Caco-2 (cell line): ENCODE data around the gene DDX24. TPM values are rescaled to one million over a fixed set of nuclear protein-coding genes. Genes with fewer than 3 reads are reported as not detected.

Experiments used
- BruUV-seq: library from RNA; stranded (reverse); fragments of 400-500 nt; replicated peaks from 2 replicates; lab custom pipeline; 2021; lab: Mats Ljungman, UMichigan
- CTCF ChIA-PET: fragments of 300-600 bp; sonication (Branson Sonifier 250); formaldehyde crosslinking; loops from one replicate; lab custom pipeline; 2022; ENCODE audit warnings: antibody characterized with exemption; lab: Charles Lee
- POLR2A ChIA-PET: fragments of 300-600 bp; sonication (Branson Sonifier 250); formaldehyde crosslinking; loops from one replicate; lab custom pipeline; 2022; ENCODE audit warnings: antibody characterized with exemption; lab: Charles Lee
- DNase-seq, 2 experiments: peaks; one replicate each; pipeline versions ENCODE4 v3.0.0 to v3.0.0-alpha.2; 2020 to 2022
- H3K27me3 ChIP-seq: replicated peaks from 2 replicates; pipeline ENCODE4 v1.6.0; 2011; ENCODE audit warnings: low read length; ENCODE audit not compliant: control insufficient read depth, insufficient read depth
- H3K36me3 ChIP-seq: 2 replicates; pipeline ENCODE4 v1.5.1; 2011; ENCODE audit warnings: low read length; ENCODE audit not compliant: control insufficient read depth, insufficient read depth
- H3K4me1 ChIP-seq: fragments of 250-450 bp; sonication (Bioruptor Pico); 2 replicates; pipeline ENCODE4 v1.5.1; 2020; ENCODE audit warnings: mild to moderate bottlenecking
- H3K4me3 ChIP-seq: 2 replicates; pipeline ENCODE4 v1.5.1; 2011; ENCODE audit warnings: low read depth, mild to moderate bottlenecking, control low read depth, low read length
- H3K9me3 ChIP-seq: fragments of 250-450 bp; sonication (Bioruptor Pico); 2 replicates; pipeline ENCODE4 v1.5.1; 2020; ENCODE audit warnings: mild to moderate bottlenecking, moderate library complexity
- H3K27ac Mint-ChIP-seq: one replicate; pipeline ENCODE4 v1.8.0; 2022; ENCODE audit warnings: mixed read lengths; ENCODE audit not compliant: unreplicated experiment
- H3K27me3 Mint-ChIP-seq: one replicate; pipeline ENCODE4 v1.8.0; 2022; ENCODE audit warnings: mixed read lengths; ENCODE audit not compliant: insufficient read depth, unreplicated experiment
- H3K36me3 Mint-ChIP-seq: one replicate; pipeline ENCODE4 v1.8.0; 2022; ENCODE audit warnings: mild to moderate bottlenecking, mixed read lengths; ENCODE audit not compliant: insufficient read depth, unreplicated experiment
- H3K4me1 Mint-ChIP-seq: one replicate; pipeline ENCODE4 v1.8.0; 2022; ENCODE audit warnings: low read depth, mixed read lengths; ENCODE audit not compliant: unreplicated experiment
- H3K4me3 Mint-ChIP-seq: one replicate; pipeline ENCODE4 v1.8.0; 2022; ENCODE audit warnings: mild to moderate bottlenecking, moderate library complexity, mixed read lengths; ENCODE audit not compliant: unreplicated experiment
- H3K9me3 Mint-ChIP-seq: one replicate; pipeline ENCODE4 v1.8.0; 2022; ENCODE audit warnings: mixed read lengths; ENCODE audit not compliant: unreplicated experiment
- intact Hi-C: fragments of 100-400 bp; cut with micrococcal nuclease; formaldehyde crosslinking; loops from one replicate; pipeline ENCODE4 v1.10.0; 2022; ENCODE audit not compliant: unreplicated experiment
- total RNA-seq: library from RNA; stranded (reverse); gene quantifications from 2 replicates; pipeline ENCODE4 v1.2.3, GENCODE V29; 2022
- TF ChIP-seq, protein P1 (sequence below), 2 experiments: fragments of 200-600 bp in 1 of 2; IDR thresholded peaks; 1 replicate in 1 of 2; 2 replicates in 1 of 2; pipeline versions ENCODE4 v1.5.1 to v1.8.0; 2011 to 2022; ENCODE audit warnings: antibody characterized with exemption in 1 of 2, control low read depth in 1 of 2, inconsistent platforms in 1 of 2, low read depth in 1 of 2, low read length in 1 of 2, mild to moderate bottlenecking in 1 of 2, moderate library complexity in 1 of 2; ENCODE audit not compliant: insufficient read depth in 1 of 2, severe bottlenecking in 1 of 2, unreplicated experiment in 1 of 2

DDX24 gene
- total RNA-seq, 1 experiment from 2014 or later = 131 TPM

DNA sequence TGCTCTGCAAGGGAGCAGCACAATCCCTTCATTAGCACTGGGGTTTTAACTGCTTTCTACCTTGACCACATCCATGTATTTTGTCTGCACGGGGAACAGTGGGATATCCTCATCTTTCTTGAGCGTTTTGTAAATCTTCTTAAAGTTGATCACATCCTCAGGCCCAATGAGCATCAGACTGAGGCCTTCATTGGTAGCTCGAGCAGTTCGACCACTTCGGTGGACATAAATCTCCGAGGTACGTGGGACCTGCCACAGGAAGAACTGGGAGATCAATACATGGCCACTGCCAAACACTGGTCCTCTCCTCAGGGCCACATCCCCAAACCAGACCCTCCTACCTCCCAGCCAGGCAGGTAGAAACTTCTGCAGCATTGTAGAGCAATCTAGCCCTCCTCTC lies 26.1 kb downstream of the DDX24 start:
- Mint-ChIP-seq H3K4me3 (no peak overlapping the region), H3K36me3 (peaks cover 71% of the 10 kb centered on the region), H3K9me3 (no peaks in the 10 kb centered on the region), H3K27me3 (no peaks in the 10 kb centered on the region), H3K4me1 (no peaks in the 10 kb centered on the region), H3K27ac (no peak overlapping the region)
- no peaks in the 10 kb centered on the region for H3K27me3 ChIP-seq
- no peak for DNase-seq
- H3K4me1 ChIP-seq = no peaks in the 10 kb centered on the region
- TF ChIP-seq, protein P1, sequence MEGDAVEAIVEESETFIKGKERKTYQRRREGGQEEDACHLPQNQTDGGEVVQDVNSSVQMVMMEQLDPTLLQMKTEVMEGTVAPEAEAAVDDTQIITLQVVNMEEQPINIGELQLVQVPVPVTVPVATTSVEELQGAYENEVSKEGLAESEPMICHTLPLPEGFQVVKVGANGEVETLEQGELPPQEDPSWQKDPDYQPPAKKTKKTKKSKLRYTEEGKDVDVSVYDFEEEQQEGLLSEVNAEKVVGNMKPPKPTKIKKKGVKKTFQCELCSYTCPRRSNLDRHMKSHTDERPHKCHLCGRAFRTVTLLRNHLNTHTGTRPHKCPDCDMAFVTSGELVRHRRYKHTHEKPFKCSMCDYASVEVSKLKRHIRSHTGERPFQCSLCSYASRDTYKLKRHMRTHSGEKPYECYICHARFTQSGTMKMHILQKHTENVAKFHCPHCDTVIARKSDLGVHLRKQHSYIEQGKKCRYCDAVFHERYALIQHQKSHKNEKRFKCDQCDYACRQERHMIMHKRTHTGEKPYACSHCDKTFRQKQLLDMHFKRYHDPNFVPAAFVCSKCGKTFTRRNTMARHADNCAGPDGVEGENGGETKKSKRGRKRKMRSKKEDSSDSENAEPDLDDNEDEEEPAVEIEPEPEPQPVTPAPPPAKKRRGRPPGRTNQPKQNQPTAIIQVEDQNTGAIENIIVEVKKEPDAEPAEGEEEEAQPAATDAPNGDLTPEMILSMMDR (IDR thresholded peaks at IDR 0.05; ENCODE audit: insufficient read depth in 1 of 2, low read depth in 1 of 2, low read length in 1 of 2, severe bottlenecking in 1 of 2, unreplicated experiment in 1 of 2) = no peak
- no TSS peak for BruUV-seq
- POLR2A ChIA-PET = no interaction called here
- intact Hi-C loops = no loop called here
- H3K36me3 ChIP-seq = peaks cover 3% of the 10 kb centered on the region
- CTCF ChIA-PET = no interaction called here
- no peak overlapping the region for H3K4me3 ChIP-seq
- H3K9me3 ChIP-seq = no peaks in the 10 kb centered on the region

DNA sequence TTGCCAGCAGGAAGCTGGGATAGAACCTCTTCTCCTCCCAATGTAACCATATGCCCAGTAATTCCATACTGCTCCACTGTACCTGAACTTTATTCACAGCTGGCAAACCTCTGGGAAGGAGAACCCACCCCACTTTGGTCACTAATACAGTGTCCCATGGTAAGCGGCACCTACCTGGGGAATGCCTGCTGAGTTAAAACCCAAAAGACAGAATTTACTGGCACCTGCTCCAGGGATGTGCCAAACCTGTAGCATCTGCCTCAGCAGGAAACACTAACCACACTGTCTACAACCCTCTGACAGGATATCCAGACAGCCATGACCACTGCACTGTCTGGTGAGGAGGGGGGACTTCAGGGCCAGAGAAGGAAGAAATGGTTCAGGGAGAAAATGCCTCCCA lies 26.6 kb downstream of the DDX24 start:
- H3K36me3 Mint-ChIP-seq = peaks cover 73% of the 10 kb centered on the region
- no peak overlapping the region for H3K4me3 ChIP-seq
- DNase-seq = no peak
- ChIA-PET CTCF (no interaction called here), POLR2A (no interaction called here)
- H3K27me3 ChIP-seq = no peaks in the 10 kb centered on the region
- intact Hi-C loops = no loop called here
- H3K4me3 Mint-ChIP-seq = no peak overlapping the region
- no peaks in the 10 kb centered on the region for H3K27me3 Mint-ChIP-seq
- BruUV-seq = no TSS peak
- H3K4me1 ChIP-seq = no peaks in the 10 kb centered on the region
- H3K4me1 Mint-ChIP-seq = no peaks in the 10 kb centered on the region
- H3K36me3 ChIP-seq = peaks cover 3% of the 10 kb centered on the region
- no peaks in the 10 kb centered on the region for H3K9me3 Mint-ChIP-seq
- TF ChIP-seq, protein P1 (IDR thresholded peaks at IDR 0.05; ENCODE audit: insufficient read depth in 1 of 2, low read depth in 1 of 2, low read length in 1 of 2, severe bottlenecking in 1 of 2, unreplicated experiment in 1 of 2) = no peak
- H3K9me3 ChIP-seq = no peaks in the 10 kb centered on the region
- H3K27ac Mint-ChIP-seq = no peak overlapping the region

DNA sequence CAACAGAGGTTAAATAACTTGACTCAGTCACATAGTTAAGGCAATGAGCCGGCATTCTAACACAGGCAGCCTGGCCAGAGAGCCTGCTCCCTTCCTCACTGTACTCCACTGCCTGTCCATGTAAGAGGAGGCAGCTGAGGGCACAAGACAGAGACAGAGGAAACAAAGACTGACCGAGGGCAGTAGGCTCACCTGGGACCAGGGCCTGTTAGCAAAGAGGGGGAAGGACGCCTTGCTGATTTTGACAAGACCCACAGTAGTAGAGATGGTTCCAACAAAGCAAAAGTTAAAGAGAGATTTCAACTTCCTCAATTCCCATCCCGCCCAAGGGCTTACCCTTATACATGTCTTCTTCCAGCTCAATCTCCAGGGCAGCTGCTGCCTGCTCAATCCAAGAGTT lies 28.3 kb downstream of the DDX24 start:
- DNase-seq = no peak
- intact Hi-C loops = no loop called here
- H3K27me3 ChIP-seq = no peaks in the 10 kb centered on the region
- no peaks in the 10 kb centered on the region for H3K4me1 ChIP-seq
- H3K9me3 ChIP-seq = no peaks in the 10 kb centered on the region
- no TSS peak for BruUV-seq
- H3K4me3 Mint-ChIP-seq = no peak overlapping the region
- no peaks in the 10 kb centered on the region for H3K27me3 Mint-ChIP-seq
- no peak overlapping the region for H3K4me3 ChIP-seq
- peaks cover 71% of the 10 kb centered on the region for H3K36me3 Mint-ChIP-seq
- no peaks in the 10 kb centered on the region for H3K4me1 Mint-ChIP-seq
- POLR2A ChIA-PET = interaction anchor here (1.0 kb wide), 1 partner anchor 29 kb away, joined by 3 read pairs; the partner anchor contains the start of genes DDX24 and IFI27L1
- no peaks in the 10 kb centered on the region for H3K9me3 Mint-ChIP-seq
- TF ChIP-seq, protein P1 (IDR thresholded peaks at IDR 0.05; ENCODE audit: insufficient read depth in 1 of 2, low read depth in 1 of 2, low read length in 1 of 2, severe bottlenecking in 1 of 2, unreplicated experiment in 1 of 2) = no peak
- CTCF ChIA-PET = interaction anchor here (3.1 kb wide), 1 partner anchor 84 kb away, joined by 28 read pairs; no protein-coding TSS in a partner anchor
- H3K27ac Mint-ChIP-seq = no peak overlapping the region
- H3K36me3 ChIP-seq = peaks cover 3% of the 10 kb centered on the region
